Measurements from ENCODE around the gene DES. TPM values are rescaled to one million over a fixed set of nuclear protein-coding genes. Genes with fewer than 3 reads are reported as not detected.
A peak's percentile ranks its signal among the peaks of the same experiment; 100 is the strongest.

Gene DES
- total and polyA plus RNA-seq, 8 donors: 0.75 to 101 (median 3.6) TPM

GRCh38 chr2:219398721-219399363 is 19.3 kb upstream of the DES start:
- no peaks in the 10 kb centered on the region for H3K36me3 ChIP-seq
- H3K4me1 ChIP-seq: peaks cover 5 to 12% (median 11%) of the 10 kb centered on the region in 3 donors
- H3K27ac ChIP-seq: peak overlapping the region; percentile 18 to 58 (median 36)
- H3K4me3 ChIP-seq: peak overlapping the region in 1 of 4 donors; percentile 4
- DNase-seq (peak in 2 of 6 donors; percentile 33 to 53), FAIRE-seq (no peak), ATAC-seq (peak; percentile 56 to 74 (median 70))
- 12 to 13% methylated on average over 5 of the region's 5 CpGs for WGBS, 2 donors
- H3K9me3 ChIP-seq: no peaks in the 10 kb centered on the region
- H3K27me3 ChIP-seq: no peaks in the 10 kb centered on the region
- intact Hi-C loops (cut with DNase I): no loop called here
- TF ChIP-seq CTCF (IDR thresholded peaks at IDR 0.05): no peak

GRCh38 chr2:219399716-219400478 is 18.3 kb upstream of the DES start:
- 71 to 79% methylated on average over 14 of the region's 14 CpGs for WGBS, 2 donors
- no peak for FAIRE-seq
- Histone ChIP-seq H3K27me3 (no peaks in the 10 kb centered on the region), H3K4me3 (no peak overlapping the region), H3K4me1 (peaks cover 5 to 12% (median 11%) of the 10 kb centered on the region in 3 donors), H3K36me3 (no peaks in the 10 kb centered on the region), H3K9me3 (no peaks in the 10 kb centered on the region), H3K27ac (peak overlapping the region in 1 of 4 donors; percentile 58)
- no peak for TF ChIP-seq CTCF (IDR thresholded peaks at IDR 0.05)
- intact Hi-C loops (cut with DNase I): no loop called here
- DNase-seq: no peak
- no peak for ATAC-seq

GRCh38 chr2:219400562-219400961 is 17.6 kb upstream of the DES start:
- DNase-seq (no peak), FAIRE-seq (no peak), ATAC-seq (no peak)
- no peak overlapping the region for H3K27ac ChIP-seq
- no peaks in the 10 kb centered on the region for H3K27me3 ChIP-seq
- 58 to 59% methylated on average over 6 of the region's 6 CpGs for WGBS, 2 donors
- no peaks in the 10 kb centered on the region for H3K9me3 ChIP-seq
- intact Hi-C loops (cut with DNase I): no loop called here
- H3K4me1 ChIP-seq: peaks cover 5 to 12% (median 11%) of the 10 kb centered on the region in 3 donors
- no peak for TF ChIP-seq CTCF (IDR thresholded peaks at IDR 0.05)
- H3K4me3 ChIP-seq: no peak overlapping the region
- no peaks in the 10 kb centered on the region for H3K36me3 ChIP-seq

- no peak for ATAC-seq
- WGBS, 2 donors: 77 to 84% methylated on average over 8 of the region's 8 CpGs
- intact Hi-C loops (cut with DNase I): no loop called here
- Histone ChIP-seq H3K4me1 (peaks cover 5 to 12% (median 11%) of the 10 kb centered on the region in 3 donors), H3K27ac (no peak overlapping the region), H3K36me3 (no peaks in the 10 kb centered on the region), H3K27me3 (no peaks in the 10 kb centered on the region), H3K4me3 (no peak overlapping the region), H3K9me3 (no peaks in the 10 kb centered on the region)
- FAIRE-seq: no peak
- no peak for DNase-seq
- TF ChIP-seq CTCF (IDR thresholded peaks at IDR 0.05): no peak
These were observed 16.6 kb upstream of the DES start for GRCh38 chr2:219401606-219402005.

All from pancreas (tissue), 10 donors.